CD14-positive monocyte (primary cell): ENCODE data around the gene PPOX. TPM values are rescaled to one million over a fixed set of nuclear protein-coding genes. Genes with fewer than 3 reads are reported as not detected.

ENCODE experiments used
- DNase-seq, 3 donors: peaks; one replicate each; pipeline ENCODE4 v3.0.0-alpha.2; 2011 to 2022
- H2AFZ ChIP-seq: 2 replicates; pipeline ENCODE4 v1.6.0; 2012; ENCODE audit warnings: mild to moderate bottlenecking, low read depth, low read length, inconsistent platforms; ENCODE audit not compliant: insufficient read depth, poor library complexity, severe bottlenecking
- H3K27ac ChIP-seq, 2 donors: 1 replicate in 1 of 2; 2 replicates in 1 of 2; pipeline ENCODE4 v1.5.1; 2012 to 2013; ENCODE audit warnings: low read length in 2 of 2, control low read depth in 1 of 2, inconsistent platforms in 1 of 2, low read depth in 1 of 2, mild to moderate bottlenecking in 1 of 2
- H3K27me3 ChIP-seq, 2 donors: one replicate each; pipeline versions ENCODE4 v1.6.0 to v1.6.1; 2011 to 2013; ENCODE audit warnings: low read length in 2 of 2; ENCODE audit not compliant: control insufficient read depth in 2 of 2, insufficient read depth in 2 of 2
- H3K36me3 ChIP-seq, 2 donors: replicated peaks in 1 of 2; 1 replicate in 1 of 2; 2 replicates in 1 of 2; pipeline versions ENCODE4 v1.5.1 to v1.6.1; 2012 to 2013; ENCODE audit warnings: low read length in 2 of 2, control low read depth in 1 of 2, inconsistent platforms in 1 of 2, mild to moderate bottlenecking in 1 of 2; ENCODE audit not compliant: insufficient read depth in 2 of 2, control insufficient read depth in 1 of 2
- H3K4me1 ChIP-seq, 2 donors: 1 replicate in 1 of 2; 2 replicates in 1 of 2; pipeline versions ENCODE4 v1.5.1 to v1.6.1; 2012 to 2013; ENCODE audit warnings: low read length in 2 of 2, control low read depth in 1 of 2, inconsistent platforms in 1 of 2, mild to moderate bottlenecking in 1 of 2, moderate library complexity in 1 of 2; ENCODE audit not compliant: insufficient read depth in 2 of 2, control insufficient read depth in 1 of 2
- H3K4me2 ChIP-seq: replicated peaks from 2 replicates; pipeline ENCODE3; 2012; ENCODE audit warnings: low read length, moderate library complexity, mild to moderate bottlenecking; ENCODE audit not compliant: poor library complexity, severe bottlenecking; ENCODE audit errors: extremely low read depth
- H3K4me3 ChIP-seq, 3 experiments: fragments of 200-600 bp in 1 of 3; sonication (generic) in 1 of 3; replicated peaks in 1 of 3; 1 replicate in 2 of 3; 2 replicates in 1 of 3; pipeline ENCODE4 v1.5.1; 2011 to 2013; ENCODE audit warnings: low read length in 3 of 3, mild to moderate bottlenecking in 3 of 3, control low read depth in 2 of 3, low read depth in 2 of 3, inconsistent platforms in 1 of 3, moderate library complexity in 1 of 3
- H3K79me2 ChIP-seq: 2 replicates; pipeline ENCODE4 v1.6.0; 2012; ENCODE audit warnings: mild to moderate bottlenecking, control low read depth, inconsistent platforms, low read length, moderate library complexity; ENCODE audit not compliant: insufficient read depth
- H3K9ac ChIP-seq: 2 replicates; pipeline ENCODE4 v1.6.0; 2017; ENCODE audit warnings: low read length, mild to moderate bottlenecking; ENCODE audit not compliant: insufficient read depth, poor library complexity, severe bottlenecking
- H3K9me3 ChIP-seq, 2 donors: replicated peaks in 1 of 2; 1 replicate in 1 of 2; 2 replicates in 1 of 2; pipeline versions ENCODE4 v1.5.1 to v1.6.1; 2012 to 2013; ENCODE audit warnings: low read length in 2 of 2, control low read depth in 1 of 2; ENCODE audit not compliant: control insufficient read depth in 1 of 2, insufficient read depth in 1 of 2
- H4K20me1 ChIP-seq: 2 replicates; pipeline ENCODE4 v1.6.0; 2012; ENCODE audit warnings: mild to moderate bottlenecking, low read length, control low read depth, moderate library complexity; ENCODE audit not compliant: insufficient read depth
- H3K27ac Mint-ChIP-seq, 7 donors: one replicate each; pipeline ENCODE4 v1.8.0; 2020; ENCODE audit warnings: mild to moderate bottlenecking in 7 of 7, mixed read lengths in 7 of 7, moderate library complexity in 6 of 7, inconsistent platforms in 2 of 7
- H3K27me3 Mint-ChIP-seq, 3 donors: one replicate each; pipeline ENCODE4 v1.8.0; 2021 to 2022; ENCODE audit warnings: low read depth in 3 of 3, mild to moderate bottlenecking in 3 of 3, mixed read lengths in 3 of 3, moderate library complexity in 3 of 3, inconsistent platforms in 1 of 3
- H3K36me3 Mint-ChIP-seq, 2 donors: one replicate each; pipeline ENCODE4 v1.8.0; 2020; ENCODE audit warnings: mixed read lengths in 2 of 2, inconsistent platforms in 1 of 2, mild to moderate bottlenecking in 1 of 2
- H3K4me1 Mint-ChIP-seq: one replicate; pipeline ENCODE4 v1.8.0; 2020; ENCODE audit warnings: mild to moderate bottlenecking, mixed read lengths
- H3K4me3 Mint-ChIP-seq, 2 donors: one replicate each; pipeline ENCODE4 v1.8.0; 2020; ENCODE audit warnings: mild to moderate bottlenecking in 2 of 2, mixed read lengths in 2 of 2, moderate library complexity in 1 of 2
- H3K9me3 Mint-ChIP-seq, 7 donors: one replicate each; pipeline ENCODE4 v1.8.0; 2020 to 2022; ENCODE audit warnings: mixed read lengths in 7 of 7, mild to moderate bottlenecking in 6 of 7, moderate library complexity in 6 of 7, inconsistent platforms in 2 of 7
- WGBS: methylation state at CpG from one replicate; pipeline ENCODE4 v1.1.5; 2013; ENCODE audit warnings: missing lambda C conversion rate; ENCODE audit not compliant: insufficient coverage; 5-methylcytosine and 5-hydroxymethylcytosine counted together
- intact Hi-C, 2 donors: fragments of 100-400 bp; cut with micrococcal nuclease; formaldehyde crosslinking; loops; one replicate each; pipeline versions ENCODE4 v1.15.0 to v1.15.1; 2023
- polyA plus RNA-seq, 3 donors: library from polyadenylated mRNA; depleted of rRNA in 1 of 3; unstranded in 2 of 3; stranded (reverse) in 1 of 3; fragments of 300-500 nt in 2 of 3; fragments of >200 nt in 1 of 3; fragmentation: Illumina TruSeq in 2 of 3; gene quantifications; 1 replicate in 2 of 3; 2 replicates in 1 of 3; pipeline ENCODE4 v1.2.3, GENCODE V29; 2012 to 2021
- TF ChIP-seq, protein P1 (sequence below): fragments of 200-600 bp; IDR thresholded peaks from one replicate; pipeline ENCODE4 v1.8.0; 2022; ENCODE audit warnings: antibody characterized with exemption, mild to moderate bottlenecking

PPOX gene
- polyA plus RNA-seq, 3 donors: 10.5 to 42.6 (median 10.8) TPM

DNA sequence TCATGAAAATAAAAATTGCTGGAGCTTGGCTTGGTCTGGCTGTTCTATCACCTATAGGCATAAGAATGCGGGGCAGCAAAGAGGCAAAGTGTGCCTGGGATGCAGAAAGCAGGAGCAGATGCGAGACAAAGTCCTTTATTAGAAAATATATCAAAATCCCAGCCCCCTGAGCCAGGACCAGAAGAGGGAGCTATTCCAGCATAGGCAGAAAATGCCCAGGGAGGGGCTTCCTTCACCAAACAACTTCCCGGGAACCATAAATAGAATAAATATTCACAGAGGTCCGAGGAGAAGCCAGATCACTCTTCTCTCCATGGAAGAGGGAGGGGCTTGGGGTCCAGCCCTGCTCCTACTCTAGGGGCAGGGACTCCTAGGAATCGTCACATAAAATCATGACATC is 5.0 kb downstream of the PPOX start:
- Histone ChIP-seq H3K27me3 (no peaks in the 10 kb centered on the region), H3K4me3 (no peak overlapping the region), H3K9ac (no peak overlapping the region), H3K79me2 (peaks cover 8% of the 10 kb centered on the region), H3K4me2 (no peak overlapping the region), H3K4me1 (peaks cover 18 to 20% of the 10 kb centered on the region in 2 donors), H2AFZ (no peak overlapping the region), H4K20me1 (no peaks in the 10 kb centered on the region), H3K27ac (no peak overlapping the region), H3K36me3 (peaks cover 55 to 72% of the 10 kb centered on the region in 2 donors), H3K9me3 (no peaks in the 10 kb centered on the region)
- Mint-ChIP-seq H3K4me1 (peaks cover 27% of the 10 kb centered on the region), H3K9me3 (no peaks in the 10 kb centered on the region), H3K36me3 (peaks cover 65 to 79% of the 10 kb centered on the region in 2 donors), H3K27ac (peak overlapping the region in 1 of 7 donors; percentile 47), H3K27me3 (peaks cover 0 to 2% (median 0%) of the 10 kb centered on the region in 3 donors), H3K4me3 (no peak overlapping the region)
- WGBS: no CpG with 5 or more reads among the region's 5 CpGs
- intact Hi-C loops: no loop called here
- TF ChIP-seq, protein P1, sequence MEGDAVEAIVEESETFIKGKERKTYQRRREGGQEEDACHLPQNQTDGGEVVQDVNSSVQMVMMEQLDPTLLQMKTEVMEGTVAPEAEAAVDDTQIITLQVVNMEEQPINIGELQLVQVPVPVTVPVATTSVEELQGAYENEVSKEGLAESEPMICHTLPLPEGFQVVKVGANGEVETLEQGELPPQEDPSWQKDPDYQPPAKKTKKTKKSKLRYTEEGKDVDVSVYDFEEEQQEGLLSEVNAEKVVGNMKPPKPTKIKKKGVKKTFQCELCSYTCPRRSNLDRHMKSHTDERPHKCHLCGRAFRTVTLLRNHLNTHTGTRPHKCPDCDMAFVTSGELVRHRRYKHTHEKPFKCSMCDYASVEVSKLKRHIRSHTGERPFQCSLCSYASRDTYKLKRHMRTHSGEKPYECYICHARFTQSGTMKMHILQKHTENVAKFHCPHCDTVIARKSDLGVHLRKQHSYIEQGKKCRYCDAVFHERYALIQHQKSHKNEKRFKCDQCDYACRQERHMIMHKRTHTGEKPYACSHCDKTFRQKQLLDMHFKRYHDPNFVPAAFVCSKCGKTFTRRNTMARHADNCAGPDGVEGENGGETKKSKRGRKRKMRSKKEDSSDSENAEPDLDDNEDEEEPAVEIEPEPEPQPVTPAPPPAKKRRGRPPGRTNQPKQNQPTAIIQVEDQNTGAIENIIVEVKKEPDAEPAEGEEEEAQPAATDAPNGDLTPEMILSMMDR: no peak
- DNase-seq: no peak

DNA sequence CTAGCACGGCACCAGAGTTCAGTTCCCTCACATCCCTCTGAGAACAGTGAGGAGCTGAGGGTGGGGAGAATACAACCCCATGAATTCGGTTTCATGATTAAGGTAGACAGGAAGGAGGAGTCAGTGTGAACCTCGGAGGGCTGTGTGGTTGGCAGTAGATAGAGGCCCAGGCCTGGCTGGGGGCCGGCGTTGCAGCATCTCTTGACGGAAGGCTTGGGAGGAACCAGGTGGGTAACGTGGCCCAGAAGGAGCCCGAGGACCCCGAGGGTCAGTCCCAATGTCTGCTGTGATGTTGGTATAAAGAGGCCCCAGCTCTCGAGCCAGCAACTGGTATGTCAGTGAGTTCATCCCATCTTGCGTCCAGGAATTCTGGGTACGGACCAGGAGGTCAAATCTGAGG is 5.5 kb downstream of the PPOX start:
- no peak overlapping the region for H2AFZ ChIP-seq
- no peak for DNase-seq
- Mint-ChIP-seq H3K9me3 (no peaks in the 10 kb centered on the region), H3K27ac (peak overlapping the region in 3 of 7 donors; percentile 13 to 75 (median 50)), H3K4me1 (peaks cover 27% of the 10 kb centered on the region), H3K27me3 (peaks cover 0 to 2% (median 0%) of the 10 kb centered on the region in 3 donors), H3K4me3 (no peak overlapping the region), H3K36me3 (peaks cover 65 to 80% of the 10 kb centered on the region in 2 donors)
- H3K4me1 ChIP-seq: peaks cover 18 to 20% of the 10 kb centered on the region in 2 donors
- H3K4me2 ChIP-seq: no peak overlapping the region
- H3K79me2 ChIP-seq: peaks cover 13% of the 10 kb centered on the region
- WGBS: 93% methylated on average over 10 of the region's 12 CpGs
- no peak overlapping the region for H3K9ac ChIP-seq
- H3K27me3 ChIP-seq: no peaks in the 10 kb centered on the region
- H3K36me3 ChIP-seq: peaks cover 55 to 72% of the 10 kb centered on the region in 2 donors
- H3K4me3 ChIP-seq: no peak overlapping the region
- intact Hi-C loops: no loop called here
- H4K20me1 ChIP-seq: no peaks in the 10 kb centered on the region
- TF ChIP-seq, protein P1: no peak
- no peak overlapping the region for H3K27ac ChIP-seq
- H3K9me3 ChIP-seq: no peaks in the 10 kb centered on the region
